CD4-positive, alpha-beta T cell treated with Interleukin-15 for 1 hour (primary cell): ENCODE results near the gene TFCP2.

Experiments
- DNase-seq: peaks from one replicate; pipeline ENCODE4 v3.0.0-alpha.2; 2020

The TFCP2 gene

DNA sequence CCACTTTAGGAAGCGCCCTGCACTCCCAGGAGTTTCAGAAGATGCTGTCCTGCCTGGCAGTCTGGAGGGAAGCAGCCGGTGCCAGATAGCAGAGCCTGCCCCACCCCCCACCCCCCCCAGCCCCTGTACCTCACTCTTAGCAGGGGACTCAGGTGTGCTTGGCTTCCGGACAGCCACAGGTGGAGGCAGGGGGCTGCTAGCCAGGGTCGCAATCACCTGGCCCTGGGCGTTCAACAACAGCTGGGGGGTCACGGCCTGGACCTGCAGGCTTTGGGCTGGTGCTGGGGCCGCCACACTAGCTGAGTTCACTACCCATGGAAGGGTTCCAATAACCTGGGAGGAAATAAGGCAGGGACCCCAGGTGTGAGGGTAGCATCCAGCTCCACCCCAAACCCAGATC is 22.9 kb upstream of the TFCP2 start:
- DNase-seq: no peak

DNA sequence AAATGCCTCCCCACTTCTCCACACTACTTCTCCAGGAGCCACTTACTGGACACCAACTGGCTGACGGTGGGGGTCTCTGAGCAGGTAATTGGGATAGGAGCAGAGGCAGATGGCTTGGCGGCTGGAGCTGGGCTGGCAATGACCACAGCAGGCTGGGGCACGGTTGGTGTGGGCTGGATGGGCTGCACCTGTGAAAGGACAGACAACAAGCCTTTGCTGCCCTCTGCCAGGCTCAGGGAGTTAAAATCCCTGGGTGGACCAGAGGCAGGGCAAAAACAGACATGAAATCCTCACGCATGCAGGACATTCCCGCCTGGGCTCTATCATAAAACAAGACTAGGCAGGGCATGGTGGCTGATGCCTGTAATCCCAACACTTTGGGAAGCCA is 19.3 kb upstream of the TFCP2 start:
- no peak for DNase-seq

DNA sequence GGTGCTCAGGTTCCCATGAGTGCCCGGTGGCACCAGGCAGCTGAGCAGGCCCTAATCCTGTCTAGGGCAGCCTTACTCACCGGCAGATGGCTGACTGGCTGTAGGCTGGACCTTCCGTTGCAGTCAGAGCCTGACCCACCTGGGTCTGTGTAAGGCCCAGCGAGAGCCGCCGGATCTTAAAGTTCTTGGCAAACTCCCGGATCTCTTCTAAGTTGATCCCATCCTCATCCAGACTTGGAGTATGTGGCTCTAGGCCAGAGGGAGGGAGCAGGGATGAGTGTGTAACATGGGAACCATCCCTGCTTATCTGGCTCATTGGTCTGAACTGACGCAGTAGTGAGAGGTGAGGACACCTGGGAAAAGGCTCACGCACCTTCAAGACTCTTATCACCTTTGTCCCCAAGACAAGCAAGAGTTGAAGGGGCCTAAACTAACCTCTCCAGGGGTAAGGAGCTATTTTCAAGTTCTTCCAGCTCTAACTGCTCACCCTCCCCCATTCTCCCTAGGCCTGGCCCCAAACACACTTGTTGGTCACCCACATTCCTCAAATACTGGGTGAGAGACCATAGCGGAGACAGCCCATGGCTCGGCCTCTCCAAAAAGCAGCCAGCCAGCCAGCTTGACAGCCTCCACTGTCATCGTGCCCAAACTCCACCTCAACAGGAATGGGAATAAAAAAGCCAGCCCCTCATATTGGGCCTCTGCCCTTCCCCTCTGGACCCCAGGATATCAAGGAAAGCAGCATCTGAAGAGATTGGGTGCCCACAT is 18.8 kb upstream of the TFCP2 start:
- DNase-seq: no peak

DNA sequence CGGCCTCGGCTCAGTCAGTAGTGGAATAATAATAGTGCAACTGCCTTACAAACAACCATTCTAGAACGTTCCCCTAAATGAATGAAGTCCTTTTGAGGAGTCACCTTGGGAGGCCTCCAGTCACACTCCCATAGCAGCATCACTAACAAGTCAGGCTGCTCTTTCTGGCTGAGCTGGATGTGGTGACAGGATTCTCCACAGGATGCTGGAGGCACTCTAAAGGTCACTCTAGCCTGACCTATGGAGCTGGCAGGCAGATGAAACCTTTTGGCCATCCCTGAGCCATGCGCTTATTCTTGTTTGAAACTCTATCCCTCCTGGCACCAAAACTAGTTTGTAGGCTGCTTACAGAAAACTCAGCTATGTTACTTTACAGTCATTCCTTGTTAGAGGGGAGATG is 17.9 kb upstream of the TFCP2 start:
- DNase-seq: no peak

DNA sequence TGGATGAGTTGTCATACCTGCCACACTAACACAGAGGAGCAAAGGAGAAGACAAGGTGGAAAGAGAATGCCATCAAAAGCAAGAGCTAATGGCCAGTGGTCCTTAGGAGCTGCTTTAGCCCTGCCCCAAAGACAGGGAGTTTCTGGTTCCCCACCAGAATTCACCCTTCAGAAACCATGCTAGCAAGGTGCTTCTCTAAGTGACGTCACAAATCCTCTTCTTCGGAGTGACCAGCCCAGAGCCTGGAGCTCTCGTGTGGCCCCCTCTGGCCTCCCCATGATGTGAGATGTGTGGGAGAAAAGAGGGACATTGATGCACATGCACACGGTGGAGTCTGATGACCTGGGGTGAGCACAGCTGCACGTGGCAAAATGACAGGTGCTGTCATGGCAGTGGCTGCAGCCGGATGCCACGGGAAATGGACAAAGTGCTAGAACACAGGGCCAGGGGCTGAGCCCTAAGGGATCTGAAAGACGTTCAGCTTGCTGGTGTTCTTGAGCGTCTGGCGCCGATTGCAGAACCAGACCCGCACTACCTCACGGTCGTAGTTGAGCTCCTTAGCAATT is 16.9 kb upstream of the TFCP2 start:
- DNase-seq: no peak

DNA sequence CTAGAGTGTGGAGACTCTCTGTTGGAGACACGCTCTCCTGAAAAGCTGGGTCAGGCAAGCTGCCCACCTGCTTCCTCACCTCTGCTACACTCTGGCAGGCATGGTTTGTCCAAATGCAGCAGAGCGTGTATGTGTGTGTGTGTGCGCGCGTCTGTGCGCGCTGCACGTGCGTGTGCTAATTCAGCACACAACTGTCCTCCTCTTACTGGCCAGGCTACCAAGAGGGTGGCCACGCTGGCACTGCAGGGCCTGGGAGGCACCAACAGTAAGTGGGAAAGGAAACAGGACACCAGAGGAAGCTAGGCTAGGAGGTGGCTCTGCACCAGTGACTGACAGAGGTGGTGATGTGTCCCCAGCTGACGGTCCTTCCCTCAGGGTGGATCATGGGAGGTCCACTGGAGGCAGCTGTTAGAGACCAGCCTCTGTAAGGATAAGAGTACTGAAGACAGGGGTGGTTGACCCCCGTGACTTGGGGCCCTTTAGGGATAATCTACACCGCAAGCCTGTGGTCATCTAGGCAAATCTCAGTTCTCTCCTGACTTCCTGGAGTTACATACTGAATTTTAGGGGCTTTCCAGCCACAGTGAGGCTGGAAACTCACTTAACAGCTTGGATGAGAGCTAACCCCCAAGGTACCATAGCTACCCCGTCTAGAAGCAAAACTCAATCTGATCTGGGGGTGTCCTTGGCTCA is 15.6 kb upstream of the TFCP2 start:
- no peak for DNase-seq

DNA sequence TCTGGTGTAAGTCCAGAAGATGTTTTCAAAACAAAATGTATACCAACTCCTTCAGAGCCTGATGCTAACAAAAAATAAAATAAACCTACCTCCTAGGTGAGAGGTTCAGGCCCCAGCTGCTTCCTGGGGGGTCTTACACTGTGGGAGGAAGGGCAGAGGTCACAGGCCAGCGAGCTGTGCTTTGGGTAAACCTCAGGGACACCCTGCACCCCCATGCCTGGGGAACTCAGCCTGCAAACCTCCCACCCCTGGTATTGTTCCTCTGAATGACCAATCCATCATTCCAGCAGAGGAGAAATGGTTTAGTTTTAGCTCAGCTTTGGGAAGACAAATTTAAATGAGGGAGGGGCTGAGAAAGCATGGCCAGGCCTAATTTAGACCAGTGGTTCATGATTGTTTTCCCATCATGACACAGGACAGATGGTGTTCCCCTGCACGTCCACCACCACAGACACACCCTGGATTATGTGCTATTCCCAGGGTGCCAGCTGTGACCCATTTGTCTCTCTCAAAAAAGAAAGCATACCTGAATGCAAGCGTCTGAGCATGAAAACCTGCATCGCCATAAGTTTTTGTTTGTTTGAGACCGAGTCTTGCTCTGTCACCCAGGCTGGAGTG is 14.5 kb upstream of the TFCP2 start:
- no peak for DNase-seq

DNA sequence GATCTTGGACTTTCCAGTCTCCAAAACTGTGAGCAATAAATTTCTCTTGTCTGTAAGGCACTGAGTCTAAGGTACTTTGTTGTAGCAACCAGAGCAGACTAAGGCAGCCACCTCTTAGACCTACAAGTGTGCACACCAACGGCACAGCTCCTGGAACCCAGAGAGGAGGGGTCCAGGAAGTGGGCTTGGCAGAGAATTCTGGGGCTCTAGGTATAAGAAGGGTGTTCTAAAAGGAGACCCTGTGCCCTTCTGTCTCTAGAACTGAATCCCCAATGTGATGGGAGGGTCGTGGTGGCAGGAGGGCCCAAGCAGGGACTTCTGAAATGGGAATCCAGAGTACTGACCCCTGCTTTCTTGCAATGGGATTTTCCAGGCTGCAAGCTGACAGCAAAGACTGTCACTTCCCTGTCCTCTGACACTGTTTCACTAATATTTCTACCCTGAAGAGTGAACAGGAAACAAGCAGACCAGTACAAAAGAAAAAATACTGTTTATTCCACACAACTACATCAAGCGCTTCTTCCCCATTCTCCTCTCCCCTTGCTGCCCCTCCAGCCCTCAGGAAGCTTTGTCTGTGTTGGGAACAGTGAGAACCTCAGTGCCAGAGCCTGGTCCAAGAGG is 13.6 kb upstream of the TFCP2 start:
- no peak for DNase-seq

DNA sequence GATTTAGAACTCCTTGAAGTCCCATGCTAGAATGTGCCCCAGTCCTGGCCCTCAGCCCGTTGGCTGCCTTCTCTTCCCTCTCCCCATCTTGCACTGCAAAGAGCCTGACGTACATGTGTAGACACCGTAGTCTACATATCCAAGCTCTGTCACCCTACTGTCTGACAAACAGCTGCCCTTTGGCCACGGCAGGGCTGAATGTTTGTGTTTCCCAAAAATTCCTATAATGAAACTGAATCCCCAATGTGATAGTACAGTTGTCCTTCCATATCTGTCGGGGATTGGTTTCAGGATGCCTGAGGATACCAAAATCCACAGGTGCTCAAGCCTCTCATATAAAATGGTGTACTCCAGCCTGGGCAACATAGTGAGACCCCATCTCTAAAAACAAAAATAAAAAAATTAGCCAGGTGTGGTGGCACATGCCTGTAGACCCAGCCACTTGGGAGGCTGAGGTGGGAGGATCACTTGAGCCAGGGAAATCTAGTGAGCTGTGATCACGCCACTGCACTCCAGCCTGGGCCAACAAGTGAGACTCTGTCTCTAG is 12.3 kb upstream of the TFCP2 start:
- no peak for DNase-seq

DNA sequence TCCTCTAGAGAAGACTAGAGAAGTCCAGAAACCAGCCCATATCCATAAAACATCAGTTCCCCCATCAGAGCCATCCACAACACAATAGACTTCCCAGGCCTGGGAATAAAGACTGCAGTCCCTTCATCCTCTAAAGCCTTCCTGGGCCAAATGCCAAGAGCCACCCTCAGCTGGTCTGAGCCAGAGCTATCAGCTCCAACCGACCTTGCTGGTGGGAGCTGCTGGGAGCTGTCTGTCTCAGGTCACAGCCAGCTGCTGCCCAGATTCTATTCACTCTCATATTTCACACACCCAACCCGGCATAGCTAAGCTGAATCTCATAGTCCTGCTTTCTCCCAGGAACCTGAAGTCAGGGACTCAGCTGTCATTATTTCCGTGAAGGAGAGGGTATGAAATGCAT is 10.9 kb upstream of the TFCP2 start:
- no peak for DNase-seq

DNA sequence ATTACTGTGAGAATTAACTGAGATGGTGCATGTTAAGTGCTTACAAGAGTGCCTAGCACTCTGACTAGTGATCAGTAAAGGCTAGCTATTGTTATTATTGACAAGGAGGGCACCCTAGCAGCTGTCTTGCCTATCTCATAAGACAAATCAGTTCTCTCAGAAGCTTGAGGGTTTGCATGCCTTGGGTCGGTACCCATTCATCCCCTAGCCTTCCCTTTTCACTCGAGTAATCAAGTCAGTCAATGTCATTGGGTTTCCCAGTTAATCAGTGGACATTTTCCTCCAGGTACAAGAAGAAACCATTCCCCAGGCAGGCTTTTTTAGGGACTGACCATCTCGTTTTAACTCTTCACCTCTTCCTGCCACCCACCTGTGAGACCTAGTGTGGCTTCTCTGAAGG is 10.4 kb upstream of the TFCP2 start:
- no peak for DNase-seq

DNA sequence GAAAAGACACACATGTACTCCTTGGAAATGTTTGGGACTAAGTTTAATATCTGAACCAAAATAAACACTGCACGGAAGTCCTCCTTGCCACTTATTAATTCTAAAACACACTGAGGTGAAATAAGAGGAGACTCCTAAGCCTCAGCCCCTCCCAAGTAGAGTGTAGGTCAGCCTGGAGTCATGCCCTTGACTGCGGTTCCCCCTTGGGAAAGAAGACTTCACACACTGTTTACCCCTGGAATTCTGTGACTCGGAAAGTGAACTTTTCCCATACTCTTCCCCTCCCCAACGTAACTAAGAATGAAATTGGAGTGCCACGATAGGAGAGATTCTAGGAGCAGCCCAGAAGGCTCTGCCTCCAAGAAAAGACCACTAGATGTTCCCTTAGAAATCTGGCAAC is 8.6 kb upstream of the TFCP2 start:
- DNase-seq: no peak

DNA sequence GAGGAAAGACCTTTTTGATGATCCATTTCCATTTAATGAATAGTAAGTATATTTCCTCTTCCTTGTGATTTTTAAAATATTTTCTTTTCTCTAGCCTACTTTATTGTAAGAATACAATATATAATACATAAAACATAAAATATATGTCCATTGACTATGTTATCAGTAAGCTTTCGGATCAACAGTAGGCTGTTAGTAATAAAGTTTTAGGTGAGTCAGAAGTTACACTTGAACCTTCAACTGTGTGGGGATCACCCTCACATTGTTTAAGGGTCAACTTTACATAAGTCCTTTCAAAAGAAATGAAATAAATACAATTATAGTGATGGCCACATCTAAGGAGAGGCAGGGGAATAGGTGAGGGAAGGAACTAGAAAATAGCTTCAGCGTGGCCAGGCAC is 5.0 kb upstream of the TFCP2 start:
- no peak for DNase-seq

DNA sequence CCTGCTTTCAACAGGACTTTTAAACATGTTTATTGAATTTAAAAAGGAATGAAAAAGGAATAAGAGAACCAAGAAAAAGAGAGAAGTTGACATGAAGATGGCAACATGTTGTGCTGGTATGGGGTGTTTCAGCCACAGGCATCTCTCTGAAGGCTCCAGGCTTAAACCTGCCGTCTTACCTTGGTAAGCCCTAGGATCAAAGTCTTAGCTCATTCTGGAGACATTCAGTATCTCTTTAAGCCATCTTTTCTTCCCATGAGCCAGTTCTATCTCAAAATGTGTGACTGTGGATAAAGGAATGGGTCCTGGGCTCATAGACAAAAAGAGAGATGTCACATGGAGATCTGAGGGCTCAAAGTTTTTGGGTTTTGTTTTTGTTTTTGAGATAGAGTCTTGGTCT is 1.6 kb upstream of the TFCP2 start:
- no peak for DNase-seq

DNA sequence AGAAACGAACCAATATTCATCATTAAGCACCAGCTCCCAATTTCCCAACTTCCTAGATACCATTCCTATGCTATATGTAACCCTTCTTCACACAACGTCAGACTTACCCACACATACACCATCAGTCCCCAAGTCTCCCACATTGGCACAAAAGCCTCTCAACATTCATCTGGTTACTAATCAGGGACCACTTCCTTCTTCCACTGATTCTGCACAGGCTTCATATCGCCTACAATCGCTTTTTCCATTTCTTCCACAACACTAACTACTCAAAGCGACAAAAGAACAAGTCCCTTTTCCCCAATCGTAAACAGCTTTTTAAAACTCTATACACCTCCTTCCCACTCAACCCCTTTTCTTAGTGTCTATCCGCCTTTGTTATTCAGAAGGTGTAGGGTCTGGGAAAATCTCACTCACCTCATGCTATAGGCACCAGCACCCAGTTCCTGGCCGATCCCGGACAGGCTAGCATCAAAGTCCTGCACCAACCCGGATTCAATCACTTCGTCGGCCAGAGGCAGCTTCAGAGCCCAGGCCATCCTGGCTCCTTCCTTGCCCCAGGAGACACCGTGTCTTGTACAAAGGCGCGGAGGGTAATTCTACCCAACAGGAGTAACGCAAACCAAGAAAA is 936 bp downstream of the TFCP2 start:
- no peak for DNase-seq

DNA sequence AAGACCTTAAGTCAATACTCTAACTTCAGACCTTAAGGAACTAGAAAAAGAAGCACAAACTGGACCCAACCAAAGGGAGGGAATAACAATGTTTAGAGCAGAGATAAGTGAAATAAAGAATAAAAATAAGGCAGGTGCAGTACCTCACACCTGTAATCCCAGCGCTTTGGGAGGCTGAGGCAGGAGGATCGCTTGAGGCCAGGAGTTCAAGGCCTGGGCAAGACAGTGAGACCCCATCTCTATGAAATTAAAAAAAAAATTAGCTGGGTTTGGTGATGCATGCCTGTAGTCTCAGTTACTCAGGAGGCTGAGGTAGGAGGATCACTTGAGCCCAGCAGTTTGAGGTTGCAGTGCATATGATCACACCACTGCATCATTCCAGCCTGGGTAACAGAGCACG is 9.1 kb downstream of the TFCP2 start:
- DNase-seq: no peak

DNA sequence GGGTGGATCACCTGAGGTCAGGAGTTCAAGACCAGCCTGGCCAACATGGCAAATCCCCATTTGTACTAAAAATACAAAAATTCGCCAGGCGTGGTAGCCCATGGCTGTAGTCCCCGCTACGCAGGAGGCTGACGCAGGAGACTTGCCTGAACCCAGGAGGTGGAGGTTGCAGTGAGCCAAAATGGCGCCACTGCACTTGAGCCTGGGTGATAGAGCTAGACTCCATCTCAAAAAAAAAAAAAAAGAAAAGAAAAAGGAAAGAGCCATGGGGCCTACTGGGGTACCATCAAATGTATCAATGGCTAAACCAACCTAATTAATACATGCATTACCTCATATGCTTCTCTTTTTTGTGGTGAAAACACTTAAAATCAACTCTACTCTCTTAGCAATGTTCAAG is 10.7 kb downstream of the TFCP2 start:
- DNase-seq: no peak

DNA sequence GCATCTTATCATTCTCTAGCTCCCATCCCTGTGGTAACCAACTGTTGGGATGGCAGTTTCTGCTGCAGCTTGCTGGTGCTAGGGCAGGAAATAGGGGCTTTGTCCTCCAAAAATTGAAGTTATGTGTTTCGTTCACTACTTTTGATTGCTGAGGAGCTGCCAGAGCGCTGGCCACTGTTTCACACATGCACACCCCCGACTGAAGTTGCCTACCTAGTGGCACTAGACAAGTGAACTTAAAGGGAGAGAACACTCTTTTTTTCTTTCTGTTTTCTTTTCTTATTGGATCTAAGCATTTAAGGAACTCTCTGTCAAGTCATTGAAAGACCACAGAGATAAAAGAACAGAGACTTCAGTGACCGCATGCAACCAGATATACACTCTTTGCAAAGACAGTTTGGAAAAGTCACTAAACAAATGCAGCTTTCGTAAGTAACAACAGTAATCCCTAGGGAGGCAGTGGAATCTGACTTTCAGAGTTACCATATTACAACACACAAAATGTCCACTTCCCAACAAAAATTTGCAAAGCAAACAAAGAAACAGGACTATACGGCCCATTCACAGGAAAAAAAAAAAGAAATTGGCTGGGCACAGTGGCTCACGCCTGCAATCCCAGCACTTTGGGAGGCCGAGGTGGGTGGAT is 12.0 kb downstream of the TFCP2 start:
- no peak for DNase-seq

DNA sequence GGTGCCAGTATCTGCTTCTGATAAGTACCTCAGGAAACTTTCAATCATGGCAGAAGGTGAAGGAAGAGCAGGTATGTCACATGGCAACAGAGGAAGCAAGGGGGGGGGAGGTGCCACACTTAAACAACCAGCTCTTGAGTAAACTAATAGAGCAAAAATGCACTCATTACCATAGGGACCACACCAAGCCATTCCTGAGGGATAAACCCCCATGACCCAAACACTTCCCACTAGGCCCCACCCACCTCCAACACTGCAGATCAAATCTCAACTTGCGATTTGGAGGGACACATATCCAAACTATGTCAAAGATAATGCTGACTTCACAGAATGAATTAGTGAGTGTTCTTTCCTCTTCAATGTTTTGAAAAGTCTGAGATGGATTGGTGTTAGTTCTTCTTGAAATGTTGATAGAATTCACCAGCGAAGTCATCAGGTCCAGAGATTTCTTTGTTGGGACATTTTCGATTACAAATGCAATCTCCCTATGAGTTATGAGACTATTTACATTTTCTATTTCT is 16.6 kb downstream of the TFCP2 start:
- DNase-seq: no peak

DNA sequence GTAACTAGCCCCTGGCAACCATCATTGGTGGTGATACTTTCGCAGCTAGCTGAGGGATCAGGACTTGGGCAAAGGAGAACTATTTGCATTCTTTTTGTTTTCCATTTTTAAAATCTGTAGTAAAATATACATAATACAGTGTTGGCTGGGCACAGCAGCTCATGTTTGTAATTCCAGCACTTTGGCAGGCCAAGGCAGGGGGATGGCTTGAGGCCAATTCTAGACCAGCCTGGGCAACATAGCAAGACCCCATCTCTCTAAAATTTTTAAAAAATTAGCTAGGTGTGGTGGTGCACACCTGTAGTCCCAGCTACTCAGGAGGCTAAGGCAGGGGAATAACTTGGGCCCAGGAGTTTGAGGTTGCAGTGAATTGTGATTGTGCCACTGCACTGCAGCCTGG is 20.0 kb downstream of the TFCP2 start:
- DNase-seq: no peak

DNA sequence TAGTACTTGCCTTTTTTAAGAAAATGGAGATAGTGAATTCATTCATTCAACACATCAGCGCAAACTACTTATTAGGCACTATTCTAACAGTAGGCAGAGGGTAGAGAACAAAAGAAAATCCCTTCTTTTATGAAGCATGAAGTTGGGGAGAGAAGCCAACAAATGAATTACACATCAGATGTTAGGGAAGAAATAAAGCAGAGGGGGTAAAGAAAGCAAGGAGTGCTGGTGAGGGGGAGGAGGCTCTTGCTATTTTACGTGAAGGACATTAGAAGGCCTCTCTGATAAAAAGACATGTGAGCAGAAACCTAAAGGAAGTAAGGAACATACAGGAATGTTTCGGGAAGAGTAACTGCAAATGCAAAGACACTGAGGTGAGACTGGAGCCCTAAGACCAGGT is 22.2 kb downstream of the TFCP2 start:
- DNase-seq: no peak

DNA sequence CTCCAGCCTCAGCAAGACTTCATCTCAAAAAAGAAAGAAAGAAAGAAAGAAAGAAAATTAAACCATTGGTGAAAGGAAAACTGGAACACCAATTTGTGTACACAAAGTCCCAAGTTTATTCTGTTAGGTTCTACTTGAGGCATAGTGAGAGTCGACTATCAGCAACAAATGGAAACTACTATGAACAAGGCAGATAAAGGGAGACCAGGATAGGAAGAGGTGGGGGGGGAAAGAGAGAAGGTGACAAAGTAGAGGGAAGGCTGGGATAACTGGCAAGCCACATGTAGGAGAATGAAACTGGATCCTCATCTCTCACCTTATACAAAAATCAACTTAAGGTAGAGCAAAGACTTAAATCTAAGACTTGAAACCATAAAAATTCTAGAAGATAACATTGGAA is 25.6 kb downstream of the TFCP2 start:
- no peak for DNase-seq
